H1 (cell line): Measurements from ENCODE around the gene IL17RD. TPM values are rescaled to one million over a fixed set of nuclear protein-coding genes. Genes with fewer than 3 reads are reported as not detected.

ENCODE experiments used
- CEBPB ChIP-seq: IDR thresholded peaks from 2 replicates; pipeline ENCODE4 v1.6.1; 2012; ENCODE audit warnings: low read depth, low read length
- CHD7 ChIP-seq: fragments of 300-600 bp; sonication (generic); IDR thresholded peaks from 2 replicates; pipeline ENCODE4 v1.7.1; 2012; ENCODE audit warnings: low read length, moderate library complexity, mild to moderate bottlenecking, inconsistent platforms; ENCODE audit not compliant: insufficient replicate concordance
- CREB1 ChIP-seq: IDR thresholded peaks from 2 replicates; pipeline ENCODE4 v1.6.1; 2012; ENCODE audit warnings: inconsistent platforms
- EZH2 ChIP-seq: fragments of 200-600 bp; sonication (generic); IDR thresholded peaks from 2 replicates; pipeline ENCODE4 v1.7.1; 2012; ENCODE audit warnings: low read depth, mild to moderate bottlenecking, moderate library complexity, low read length, inconsistent platforms; ENCODE audit not compliant: severe bottlenecking
- GTF2F1 ChIP-seq: IDR thresholded peaks from 2 replicates; pipeline ENCODE4 v1.6.1; 2012; ENCODE audit warnings: low read depth, low read length, improper control_type of control experiment, borderline replicate concordance
- MAFK ChIP-seq: IDR thresholded peaks from 2 replicates; pipeline ENCODE4 v1.6.1; 2012; ENCODE audit warnings: low read depth, mild to moderate bottlenecking, improper control_type of control experiment, low read length
- SIX5 ChIP-seq: IDR thresholded peaks from 2 replicates; pipeline ENCODE4 v1.6.1; 2011; ENCODE audit warnings: mild to moderate bottlenecking, low read depth, low read length
- TAF7 ChIP-seq: optimal IDR thresholded peaks from 2 replicates; pipeline ENCODE3; 2011; ENCODE audit warnings: low read depth, mild to moderate bottlenecking, inconsistent platforms, low read length, moderate library complexity, borderline replicate concordance
- YY1 ChIP-seq: IDR thresholded peaks from 2 replicates; pipeline ENCODE4 v1.6.1; 2011; ENCODE audit warnings: low read depth, mild to moderate bottlenecking, low read length
- polyA plus RNA-seq, 7 experiments: library from polyadenylated mRNA; depleted of rRNA in 3 of 7; stranded (reverse) in 5 of 7; unstranded in 2 of 7; fragments of >200 nt in 5 of 7; fragments of 200-250 nt in 2 of 7; gene quantifications; 1 replicate in 5 of 7; 2 replicates in 1 of 7; 4 replicates in 1 of 7; pipeline versions ENCODE4 v1.2.1 to v1.2.3, GENCODE V29; 2011 to 2013; ENCODE audit warnings: missing spikeins in 2 of 7, mixed read lengths in 2 of 7
- total RNA-seq: library from RNA; stranded (reverse); fragmentation: NEBNext Ultra II Directional; extraction: Animal tissue kit (Norgen Biotek cat#: 25700); gene quantifications from 2 replicates; pipeline ENCODE4 v1.2.1, GENCODE V29; 2021

IL17RD gene
- total and polyA plus RNA-seq, 2 of the 8 experiments (the other 6 are each of a cell fraction or from before 2014, with no cell fraction given), result 10.9 to 48.9 TPM

- TF ChIP-seq GTF2F1 (no peak), CREB1 (no peak), SIX5 (no peak), CEBPB (no peak), TAF7 (no peak), YY1 (no peak), MAFK (no peak), EZH2 (no peak), CHD7 (no peak)
- TF ChIP-seq, all 59 proteins: peak for 0
These were observed 6.8 kb downstream of the IL17RD start (continued) for GRCh38 chr3:57158325-57158724.
